NCI-H146 (cell line): ENCODE measurements around the gene PRKAG1.

Source experiments
- DNase-seq: peaks from one replicate; lab custom pipeline; 2025; lab: John Stamatoyannopoulos, UW

The PRKAG1 gene

DNA sequence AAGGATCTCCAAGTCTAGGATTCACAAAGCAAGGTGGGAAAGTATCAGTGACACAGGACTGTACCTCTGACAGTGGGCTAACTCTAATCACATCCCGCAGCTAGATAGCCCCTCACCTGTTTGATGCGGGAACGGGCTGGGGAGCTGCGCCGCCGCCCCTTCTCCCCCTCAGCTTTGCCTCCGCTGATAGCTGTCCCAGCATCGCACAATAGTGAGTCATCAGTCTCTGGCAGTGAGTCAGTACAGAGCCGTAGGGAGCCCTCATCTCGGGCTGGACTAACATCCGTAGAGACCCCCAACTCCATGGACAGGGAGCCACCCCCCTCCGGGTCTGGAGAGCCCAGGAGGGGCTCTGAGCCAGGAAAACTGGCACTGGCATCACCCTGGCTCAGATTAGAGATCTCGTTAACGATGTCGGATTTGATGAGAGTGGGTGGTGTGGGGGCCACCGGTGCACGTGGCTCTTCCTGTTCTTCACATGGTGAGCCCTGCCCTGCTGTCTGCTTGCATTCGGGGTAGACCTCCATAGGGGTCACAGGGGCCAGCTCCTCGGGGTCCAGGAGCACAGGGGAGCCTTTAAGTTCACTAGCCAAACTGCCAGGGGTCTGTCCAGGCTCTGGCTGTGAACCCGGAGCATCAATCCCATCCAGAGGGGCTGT lies 31.1 kb upstream of the PRKAG1 start:
- no peak for DNase-seq

DNA sequence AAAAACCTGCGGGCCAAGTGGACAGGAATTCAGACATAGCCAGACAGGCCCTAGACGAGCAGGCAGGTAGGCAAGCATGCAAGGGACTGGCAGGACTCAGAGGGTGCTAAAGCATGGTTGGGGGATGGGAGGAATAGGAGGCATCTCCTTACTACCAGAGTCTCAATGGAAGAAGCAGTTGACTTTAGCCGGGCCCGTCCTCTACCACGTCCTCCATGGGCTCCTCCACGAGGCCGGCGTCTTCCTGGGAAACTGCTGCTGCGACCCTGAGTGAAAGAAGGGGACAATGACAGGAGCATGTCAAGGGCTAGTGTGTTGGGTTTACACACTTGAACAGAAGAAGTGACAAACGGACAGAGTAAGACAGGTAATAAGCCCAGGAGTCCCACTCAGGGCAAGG lies 30.4 kb upstream of the PRKAG1 start:
- DNase-seq, result no peak

DNA sequence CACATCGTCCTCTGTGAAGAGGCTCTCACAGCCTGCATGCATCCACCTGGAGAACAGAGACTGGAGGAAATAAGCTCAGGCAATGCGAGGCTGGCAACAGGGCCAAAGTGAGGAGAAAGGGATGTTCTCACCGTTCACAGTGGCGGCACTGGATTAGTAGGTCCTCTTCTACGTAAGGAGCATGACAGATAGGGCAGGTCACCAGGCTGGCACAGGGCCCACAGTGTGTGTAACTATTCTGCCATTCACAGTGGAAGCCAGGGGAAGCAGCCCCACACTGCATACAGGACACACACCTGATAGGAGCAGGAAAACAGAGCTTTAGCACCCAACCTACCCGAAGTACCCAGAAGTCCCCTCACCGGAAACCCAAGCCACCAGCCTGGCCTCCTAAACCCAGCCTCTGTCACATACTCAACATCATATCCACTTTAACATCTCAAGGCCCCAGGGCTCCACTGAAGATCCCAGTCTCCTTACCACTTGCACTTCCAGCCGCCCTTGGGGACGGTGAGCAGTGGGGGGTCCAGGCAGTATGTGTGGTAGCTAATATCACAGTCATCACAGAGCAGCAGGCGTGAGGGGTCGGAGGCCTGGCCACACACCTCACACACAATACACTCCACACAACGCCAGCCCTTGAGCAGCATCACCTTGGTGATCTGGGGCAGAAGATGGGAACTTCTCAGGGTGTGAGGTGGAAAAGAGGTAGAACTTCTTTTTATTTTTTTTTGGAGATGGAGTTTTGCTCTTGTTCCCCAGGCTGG lies 27.7 kb upstream of the PRKAG1 start:
- DNase-seq, result no peak

DNA sequence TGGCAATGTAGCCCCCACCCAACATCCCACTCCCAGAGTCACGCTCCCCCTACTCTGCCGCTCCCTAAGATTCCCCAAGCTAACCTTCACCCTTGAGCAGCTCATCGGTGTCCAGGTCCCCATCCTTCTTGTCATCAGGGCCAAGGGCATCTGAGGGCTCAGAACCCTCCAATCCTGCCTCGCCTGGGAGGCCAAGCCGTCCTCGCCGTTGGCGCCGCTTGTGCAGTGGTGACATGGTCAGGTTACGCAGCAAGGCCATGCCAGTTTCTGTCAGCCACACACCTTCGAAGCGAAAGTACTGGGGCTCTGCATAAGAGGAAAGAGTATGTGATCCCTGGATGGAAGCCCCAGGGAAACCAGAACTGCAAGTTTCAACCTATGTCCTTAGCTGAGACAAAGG lies 26.1 kb upstream of the PRKAG1 start:
- DNase-seq, result no peak

DNA sequence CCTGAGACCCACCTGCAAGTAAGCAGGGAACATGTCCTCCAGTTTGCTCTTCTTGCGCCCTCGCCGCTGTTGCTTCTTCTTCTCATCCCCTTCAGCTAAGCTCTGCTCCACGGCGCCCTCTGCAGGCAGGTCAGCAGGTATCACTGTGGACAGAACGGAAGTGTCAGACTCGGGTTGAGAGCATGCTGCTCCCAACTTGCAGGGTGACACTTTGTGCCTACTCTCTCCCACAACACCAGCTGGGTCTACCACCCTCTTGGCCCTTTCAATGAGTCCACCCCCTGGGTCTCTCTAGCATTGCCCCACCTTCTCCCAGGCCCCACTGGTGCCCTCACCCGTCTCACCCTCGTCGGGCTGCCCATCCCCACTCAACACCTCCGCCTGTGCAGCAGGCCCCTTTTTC lies 25.3 kb upstream of the PRKAG1 start:
- peak; percentile 53 for DNase-seq

DNA sequence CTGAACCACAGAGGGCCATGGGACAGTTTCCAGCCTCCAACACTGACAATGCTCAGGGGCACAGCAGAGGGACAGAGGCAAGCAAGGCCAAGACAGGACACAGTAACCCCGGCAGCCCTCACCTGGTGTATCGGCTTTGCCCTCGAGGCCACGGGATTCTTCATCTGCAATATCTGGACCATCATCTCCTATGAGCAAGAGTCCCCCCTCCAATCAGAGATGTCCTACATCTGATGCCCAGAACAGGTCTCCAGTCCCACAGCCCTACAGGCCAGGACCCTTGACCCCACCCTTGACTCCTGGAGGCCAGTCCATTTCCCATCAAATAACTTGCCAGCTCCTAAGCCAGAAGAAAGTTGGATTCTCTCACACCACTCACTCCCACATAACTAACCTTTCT lies 24.7 kb upstream of the PRKAG1 start:
- no peak for DNase-seq

DNA sequence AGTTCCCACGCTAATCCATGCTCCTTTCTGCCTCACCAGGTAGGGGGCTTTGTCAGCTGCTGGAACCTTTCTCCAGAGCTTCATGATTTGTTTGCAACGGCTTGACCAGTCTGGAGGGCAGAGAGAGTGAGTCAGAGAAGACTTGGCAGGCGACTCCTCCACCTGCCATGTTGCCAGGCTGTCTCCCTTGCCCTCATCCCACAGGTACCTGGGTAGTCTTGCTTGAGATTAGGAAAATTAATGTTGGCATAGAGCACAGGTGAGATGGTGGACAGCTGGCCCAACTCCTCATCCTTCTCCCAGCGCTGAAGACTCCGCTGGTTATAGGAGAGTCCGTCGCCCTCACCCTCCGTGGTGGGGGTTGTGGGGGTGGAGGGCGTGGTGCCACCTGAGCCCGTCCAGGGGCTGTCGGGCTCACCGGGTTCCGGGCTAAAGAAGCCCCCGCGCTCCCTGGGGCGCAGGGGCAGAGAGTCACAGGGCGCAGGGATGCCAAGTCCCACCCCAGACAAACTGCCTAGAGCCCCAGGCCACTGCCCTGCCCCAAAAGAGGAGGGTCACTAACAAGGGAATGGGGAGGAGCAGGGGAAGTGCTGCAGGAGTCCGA lies 23.4 kb upstream of the PRKAG1 start:
- DNase-seq, result no peak

DNA sequence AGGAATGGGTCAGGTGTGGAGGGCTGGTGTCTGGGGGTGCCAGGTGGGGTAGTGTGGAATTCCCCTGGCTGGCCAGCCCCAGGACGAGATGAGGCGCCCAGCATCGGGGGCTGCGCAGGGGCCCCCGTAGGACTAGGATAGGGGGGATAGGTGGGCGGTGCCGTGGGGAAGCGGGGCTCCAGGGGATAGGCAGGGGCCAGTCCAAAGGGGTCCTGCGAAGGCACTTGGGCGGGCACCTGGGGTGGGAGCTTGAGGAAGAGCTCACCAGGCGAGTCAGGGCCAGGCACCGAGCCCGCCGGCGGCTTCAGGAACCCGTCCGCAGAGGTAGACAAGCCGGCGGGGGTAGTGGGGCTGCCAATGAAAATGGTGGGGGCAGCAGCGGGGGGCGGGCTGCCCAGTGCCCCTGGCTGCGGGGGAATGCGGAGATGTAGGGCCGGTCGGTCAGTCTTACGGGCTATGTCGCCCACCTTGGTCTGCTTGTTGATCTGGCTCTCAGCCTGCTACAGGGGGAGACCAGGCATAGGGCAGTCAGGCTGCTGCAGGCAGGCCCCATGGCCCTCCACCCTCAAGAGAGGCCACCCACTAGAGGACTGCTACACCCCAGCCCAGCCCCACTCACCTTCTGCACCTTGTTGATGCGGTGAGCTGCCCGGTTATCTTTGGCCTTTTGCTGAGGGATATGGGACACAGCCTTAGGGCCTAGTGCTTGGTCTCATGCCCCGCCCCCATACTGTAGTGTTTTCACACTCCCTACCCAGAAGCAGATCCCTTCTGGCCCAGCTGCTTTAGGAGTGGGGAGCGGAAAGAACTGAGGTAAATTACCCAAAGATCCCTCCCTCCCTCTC lies 22.7 kb upstream of the PRKAG1 start:
- no peak for DNase-seq

DNA sequence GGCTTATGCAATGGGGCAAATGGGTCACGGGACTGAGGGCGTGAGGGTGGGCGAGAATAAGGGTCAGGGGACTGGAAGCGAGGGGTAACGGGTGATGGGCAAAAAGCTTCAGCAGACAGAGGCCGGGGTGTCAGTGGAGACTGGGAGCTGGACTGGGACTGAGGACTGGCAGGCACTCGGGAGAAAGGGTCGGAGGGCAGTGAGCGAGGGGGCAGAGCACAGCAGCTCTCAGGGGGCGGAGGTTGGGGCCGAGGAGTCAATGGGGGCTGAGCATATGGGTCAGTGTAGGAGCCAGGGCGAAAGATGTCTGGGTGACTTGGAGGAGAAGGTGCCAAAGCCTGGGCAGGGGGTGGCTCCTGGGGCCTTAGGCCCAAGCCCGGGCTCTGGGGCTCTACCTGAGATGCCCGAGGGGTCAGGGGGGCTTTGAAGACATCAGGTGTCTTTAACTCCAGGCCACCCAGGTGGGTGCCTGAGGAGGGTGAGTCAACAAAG lies 21.8 kb upstream of the PRKAG1 start:
- no peak for DNase-seq

DNA sequence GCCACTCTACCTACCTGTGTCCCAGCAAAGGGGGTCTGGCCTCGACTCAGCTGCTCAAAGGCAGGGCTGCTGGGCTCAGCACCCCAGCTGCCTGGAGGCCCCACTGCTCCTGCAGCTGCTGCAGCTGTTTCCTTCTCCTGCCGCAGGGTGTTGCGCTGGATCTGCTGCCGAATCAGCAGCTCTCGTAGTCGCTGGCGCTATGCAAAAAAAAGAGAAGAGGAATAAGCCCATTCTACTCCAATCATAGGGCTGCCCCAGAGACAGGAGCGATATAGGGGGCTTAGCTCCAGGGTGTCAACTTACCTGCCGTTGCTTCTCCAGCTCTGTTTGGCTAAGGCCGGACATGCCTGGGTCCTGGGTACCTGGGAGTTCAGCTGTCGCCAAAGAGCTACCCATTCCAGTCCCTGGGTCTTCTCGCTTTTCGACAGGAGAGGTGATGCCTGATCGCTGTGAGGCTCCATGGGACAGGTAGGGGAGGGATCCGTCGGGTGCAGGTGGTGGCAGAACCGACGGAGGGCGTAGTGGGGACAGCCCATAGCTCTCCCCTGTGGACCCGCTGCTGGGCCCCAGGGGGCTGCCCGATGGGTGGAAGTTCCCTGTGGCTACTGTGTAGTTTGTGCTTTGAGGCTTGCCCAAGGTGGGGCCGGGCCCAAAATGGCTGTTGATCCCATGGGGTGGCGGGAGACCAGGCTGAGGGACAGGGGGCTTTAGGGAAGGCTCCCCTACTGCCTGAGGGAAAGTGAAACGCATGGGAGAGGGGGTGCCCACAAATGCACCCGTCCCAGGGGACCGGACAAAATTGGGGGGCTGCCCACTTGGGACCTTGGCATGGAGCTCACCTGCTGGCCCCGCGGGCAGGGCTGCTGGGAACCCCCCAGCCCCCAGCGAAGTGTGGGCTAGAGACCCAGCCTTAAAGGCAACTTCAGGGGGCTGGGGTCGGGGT lies 21.1 kb upstream of the PRKAG1 start:
- no peak for DNase-seq

DNA sequence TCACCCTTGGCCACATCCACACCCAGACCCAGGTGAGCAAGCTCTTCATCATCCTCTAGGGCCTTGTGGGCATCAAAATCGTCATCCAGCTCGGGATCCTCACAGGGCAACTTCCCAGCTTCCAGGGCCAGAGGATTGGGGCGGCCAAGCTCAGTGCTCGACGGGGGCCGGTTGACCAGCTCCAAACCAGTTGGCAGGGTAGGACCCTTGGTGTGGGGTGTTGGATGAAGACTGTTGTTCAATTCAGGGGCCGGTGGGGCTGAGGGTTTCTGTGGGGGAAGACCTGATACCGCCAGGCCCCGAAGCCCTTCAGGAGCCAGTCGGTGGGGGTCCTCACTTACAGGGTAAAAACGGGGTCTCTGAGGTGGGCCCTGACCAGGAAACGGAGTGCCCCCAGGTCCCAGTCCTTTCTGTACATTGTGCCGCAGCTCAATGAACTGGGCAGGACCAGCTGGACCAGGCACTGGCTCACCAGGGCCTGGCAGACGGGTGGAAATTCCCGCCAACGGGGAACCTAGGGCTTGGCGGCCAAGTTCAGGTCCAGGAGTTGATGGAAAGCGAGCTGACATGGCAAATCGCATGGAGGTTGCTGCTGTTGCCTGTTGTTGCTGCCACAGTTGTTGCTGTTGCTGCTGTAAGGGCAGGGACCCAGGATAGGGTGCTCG lies 19.8 kb upstream of the PRKAG1 start:
- no peak for DNase-seq

DNA sequence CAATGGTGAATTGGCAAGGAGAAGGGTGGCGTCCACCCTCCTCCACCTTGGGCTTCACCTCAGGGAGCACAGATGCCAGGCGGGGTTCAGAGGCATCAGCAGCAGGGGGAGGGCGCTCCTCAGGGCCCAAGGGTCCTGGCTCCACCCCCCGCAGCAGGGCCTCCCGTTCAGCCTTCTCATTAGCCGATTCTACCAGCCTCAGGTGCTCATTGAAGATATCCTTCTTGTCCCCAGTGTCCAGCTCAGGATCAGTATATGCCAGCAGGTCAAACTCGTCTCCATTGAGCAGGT lies 19.3 kb upstream of the PRKAG1 start:
- DNase-seq, result no peak

DNA sequence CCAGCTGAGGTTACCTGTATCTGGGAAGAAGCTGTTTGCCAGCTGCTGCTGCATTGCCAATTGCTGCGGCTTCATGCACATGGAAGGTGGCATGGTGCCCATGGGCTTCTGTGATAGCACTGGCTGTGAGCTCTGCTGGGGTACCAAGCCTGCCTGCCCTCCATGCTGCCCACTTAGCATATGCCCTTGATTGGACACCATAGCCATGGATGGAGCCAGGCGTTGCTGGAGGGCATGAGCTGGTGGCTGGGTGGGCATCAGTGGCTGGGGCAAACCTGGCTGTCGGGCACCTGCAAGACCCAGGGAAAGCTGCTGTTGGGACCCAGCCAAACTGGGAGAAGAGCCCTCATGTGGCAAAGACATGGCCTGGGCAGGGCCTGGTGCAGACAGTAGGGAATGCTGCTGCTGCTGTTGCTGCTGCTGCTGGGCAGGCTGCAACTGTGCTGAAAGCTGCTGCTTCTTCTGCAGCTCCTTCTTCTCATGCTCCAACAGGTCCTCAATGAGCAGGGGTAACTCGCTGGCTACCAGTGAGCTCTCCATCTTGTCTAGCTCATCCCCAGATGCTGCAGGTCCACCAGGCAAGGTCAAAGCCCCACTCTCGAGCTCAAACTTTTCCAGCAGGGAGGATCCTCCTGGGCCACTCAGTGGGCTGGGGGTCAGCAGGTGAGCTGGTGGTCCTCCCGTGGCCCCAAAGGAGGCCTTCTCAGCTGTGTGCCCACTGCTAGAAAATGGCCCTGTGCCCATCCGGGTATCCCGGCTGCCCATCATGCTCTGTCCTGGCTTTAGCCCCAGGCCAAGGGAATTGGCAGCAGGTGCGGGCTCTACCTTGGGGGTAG lies 18.8 kb upstream of the PRKAG1 start:
- DNase-seq, result no peak

DNA sequence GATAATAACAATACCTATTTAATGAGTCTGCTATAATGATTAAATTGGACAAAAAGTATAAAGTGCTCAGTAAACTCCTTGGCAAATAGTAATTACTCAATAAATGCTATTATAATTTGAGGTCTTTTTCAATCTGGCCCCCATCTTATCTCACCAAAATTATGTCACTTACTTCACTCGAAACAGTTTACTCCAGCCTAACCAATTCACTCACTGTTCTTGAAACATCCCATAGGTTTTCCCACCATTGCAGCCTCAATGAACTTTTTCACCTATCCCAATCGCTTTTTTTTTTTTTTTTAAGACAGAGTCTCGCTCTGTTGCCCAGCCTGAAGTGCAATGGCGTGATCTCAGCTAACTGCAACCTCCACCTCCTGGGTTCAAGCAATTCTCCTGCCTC lies 17.5 kb upstream of the PRKAG1 start:
- no peak for DNase-seq

DNA sequence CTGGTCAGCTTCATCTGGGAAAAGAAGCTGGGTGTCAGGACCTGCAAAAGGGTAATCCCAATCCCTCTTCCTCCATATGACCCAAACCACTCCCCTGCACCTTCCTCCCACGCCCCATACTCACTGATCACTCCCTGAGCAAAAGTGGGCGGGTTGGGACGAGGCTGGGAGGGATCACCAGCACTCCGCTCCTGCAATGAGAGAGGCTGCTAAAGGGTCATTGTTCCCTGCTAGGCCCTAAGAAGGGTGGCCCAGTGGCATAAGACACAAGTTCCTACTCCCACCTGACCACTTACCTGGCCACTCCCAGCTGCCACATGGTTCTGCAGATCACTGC lies 15.7 kb upstream of the PRKAG1 start:
- no peak for DNase-seq

DNA sequence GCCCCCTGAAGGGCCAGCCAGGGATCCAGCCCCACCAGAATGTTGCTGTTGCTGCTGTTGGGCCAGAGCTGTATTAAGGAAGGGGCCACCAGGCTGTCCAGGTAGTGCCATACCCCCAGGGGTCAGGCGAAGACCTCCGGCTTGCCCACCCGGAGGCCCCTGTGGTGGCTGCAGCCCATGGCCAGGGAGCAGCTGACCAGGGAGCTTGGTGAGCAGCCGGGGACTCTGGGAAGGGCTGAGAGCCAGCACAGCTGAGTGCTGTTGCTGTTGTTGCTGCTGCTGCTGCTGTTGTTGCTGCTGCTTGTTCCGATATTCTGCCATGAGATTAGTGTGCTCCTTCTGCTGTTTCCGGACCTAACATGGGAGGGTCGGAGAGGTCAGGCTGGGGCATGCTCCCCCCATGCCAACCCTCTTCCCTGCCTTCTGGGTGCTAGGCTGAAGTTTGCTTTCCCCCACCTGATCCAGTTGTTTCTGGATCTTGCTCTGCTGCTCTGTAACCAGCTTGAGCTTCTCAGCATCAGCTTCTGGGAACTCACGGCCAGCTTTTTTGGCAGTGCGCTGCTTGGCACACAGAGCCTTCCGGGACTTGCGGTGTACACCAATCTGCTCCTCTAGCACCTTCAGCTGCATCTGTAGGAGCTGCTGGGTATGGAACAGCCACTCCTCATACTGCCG lies 15.2 kb upstream of the PRKAG1 start:
- no peak for DNase-seq

DNA sequence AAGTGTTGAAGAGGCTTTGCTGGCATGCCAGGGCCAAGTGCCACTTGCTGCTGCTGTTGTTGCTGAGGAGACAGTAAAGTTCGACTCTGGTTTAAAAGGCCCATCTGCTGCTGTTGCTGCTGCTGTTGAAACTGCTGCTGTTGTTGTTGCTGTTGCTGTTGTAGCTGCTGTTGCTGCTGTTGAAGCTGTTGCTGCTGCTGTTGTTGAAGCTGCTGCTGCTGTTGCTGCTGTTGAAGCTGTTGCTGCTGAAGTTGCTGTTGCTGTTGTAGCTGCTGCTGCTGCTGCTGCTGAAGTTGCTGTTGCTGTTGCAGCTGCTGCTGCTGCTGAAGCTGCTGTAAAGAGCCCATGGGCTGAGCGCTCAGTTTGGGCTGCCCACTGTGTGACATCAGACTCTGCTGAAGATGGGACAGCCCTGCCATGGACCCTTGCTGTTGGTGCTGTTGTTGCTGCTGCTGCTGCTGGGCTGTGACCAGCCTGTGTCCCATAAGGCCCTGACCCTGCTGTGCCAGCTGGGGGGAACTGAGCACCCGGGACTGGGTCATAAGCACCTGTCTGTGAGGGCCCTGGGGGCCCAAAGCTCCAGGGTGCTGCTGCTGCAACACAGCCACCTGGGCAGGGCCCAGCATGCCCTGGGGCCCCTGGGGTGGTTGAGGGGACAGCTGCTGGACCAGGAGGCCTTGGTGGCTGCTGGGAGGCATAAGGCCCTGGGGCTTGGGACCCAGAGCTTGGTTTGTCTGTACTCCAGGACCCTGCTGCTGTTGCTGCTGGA lies 14.3 kb upstream of the PRKAG1 start:
- DNase-seq, result peak; percentile 13

DNA sequence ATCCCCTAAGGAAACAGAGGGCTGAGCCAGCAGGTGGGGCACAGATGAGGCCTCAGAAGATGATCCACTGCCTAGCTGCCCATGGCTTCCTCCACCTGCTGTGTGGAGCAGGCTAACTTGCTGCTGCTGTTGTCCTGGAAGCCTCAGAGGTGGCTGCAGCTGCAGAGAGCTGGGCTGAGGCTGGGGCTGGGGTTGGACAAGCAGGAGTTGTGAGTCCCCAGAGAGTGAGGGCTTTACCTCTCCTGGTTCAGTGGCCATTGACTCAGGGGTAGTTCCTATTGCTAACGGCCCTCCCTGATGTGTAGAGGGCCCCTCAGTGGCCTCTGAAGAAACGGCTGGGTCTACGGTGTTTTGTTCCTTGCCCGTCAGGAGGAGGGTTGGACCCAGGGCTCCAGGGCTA lies 13.7 kb upstream of the PRKAG1 start:
- no peak for DNase-seq
